ENCODE data around the gene CHN1.

GRCh38 chr2:175015340-175015739, 10.2 kb upstream of the CHN1 start:
- TF ChIP-seq EZH2 (IDR thresholded peaks at IDR 0.05; ENCODE audit: borderline replicate concordance, low read length) (no peak), CTCF (conservative IDR thresholded peaks at IDR 0.05 in 1 of 2, IDR thresholded peaks at IDR 0.05 in 1 of 2; ENCODE audit: extremely low read depth in 1 of 2, insufficient read depth in 1 of 2, low read depth in 1 of 2, low read length in 2 of 2) (no peak)

Data from mammary epithelial cell (primary cell).